NT2/D1 (cell line): ENCODE measurements around the gene CACNA1I.

ENCODE experiments used
- DNase-seq: peaks from one replicate; pipeline ENCODE4 v3.0.0-alpha.2; 2011; ENCODE audit warnings: low read depth, low spot score
- H3K27me3 ChIP-seq: 2 replicates; pipeline ENCODE4 v1.6.0; 2011; ENCODE audit warnings: mild to moderate bottlenecking; ENCODE audit not compliant: insufficient read length, insufficient read depth
- H3K36me3 ChIP-seq: 2 replicates; pipeline ENCODE4 v1.6.1; 2011; ENCODE audit warnings: mild to moderate bottlenecking, low read length, mixed read lengths; ENCODE audit not compliant: insufficient read depth, insufficient read length
- H3K4me1 ChIP-seq: 2 replicates; pipeline ENCODE4 v1.5.1; 2011; ENCODE audit not compliant: insufficient read depth, insufficient read length
- H3K4me3 ChIP-seq: 2 replicates; pipeline ENCODE4 v1.5.1; 2011; ENCODE audit warnings: low read depth; ENCODE audit not compliant: insufficient read length
- H3K9ac ChIP-seq: 2 replicates; pipeline ENCODE4 v1.6.0; 2011; ENCODE audit warnings: low read depth; ENCODE audit not compliant: insufficient read length
- H3K9me3 ChIP-seq: 2 replicates; pipeline ENCODE4 v1.5.1; 2011; ENCODE audit warnings: mild to moderate bottlenecking, low read length; ENCODE audit not compliant: insufficient read depth
- SUZ12 ChIP-seq: IDR thresholded peaks from 2 replicates; pipeline ENCODE4 v1.6.1; 2011; ENCODE audit not compliant: insufficient read length, insufficient read depth; ENCODE audit errors: extremely low read depth
- YY1 ChIP-seq: IDR thresholded peaks from 2 replicates; pipeline ENCODE4 v1.6.1; 2011; ENCODE audit not compliant: insufficient read length, insufficient read depth
- ZNF274 ChIP-seq: IDR thresholded peaks from 2 replicates; pipeline ENCODE4 v1.6.1; 2011; ENCODE audit warnings: mild to moderate bottlenecking, low read depth, low read length

Gene CACNA1I

GRCh38 chr22:39700565-39700964 lies 130.0 kb downstream of the CACNA1I start:
- TF ChIP-seq ZNF274 (no peak), YY1 (no peak), SUZ12 (no peak)
- Histone ChIP-seq H3K9me3 (no peaks in the 10 kb centered on the region), H3K9ac (no peak overlapping the region), H3K27me3 (no peaks in the 10 kb centered on the region), H3K4me3 (no peak overlapping the region), H3K4me1 (peaks cover 2% of the 10 kb centered on the region), H3K36me3 (no peaks in the 10 kb centered on the region)
- DNase-seq = no peak

- Histone ChIP-seq H3K9me3 (no peaks in the 10 kb centered on the region), H3K4me3 (no peak overlapping the region), H3K9ac (no peak overlapping the region), H3K36me3 (no peaks in the 10 kb centered on the region), H3K27me3 (no peaks in the 10 kb centered on the region), H3K4me1 (peaks cover 9% of the 10 kb centered on the region)
- DNase-seq = no peak
- TF ChIP-seq YY1 (no peak), ZNF274 (no peak), SUZ12 (no peak)
Observed at GRCh38 chr22:39703091-39703490, 132.5 kb downstream of the CACNA1I start.

DNA sequence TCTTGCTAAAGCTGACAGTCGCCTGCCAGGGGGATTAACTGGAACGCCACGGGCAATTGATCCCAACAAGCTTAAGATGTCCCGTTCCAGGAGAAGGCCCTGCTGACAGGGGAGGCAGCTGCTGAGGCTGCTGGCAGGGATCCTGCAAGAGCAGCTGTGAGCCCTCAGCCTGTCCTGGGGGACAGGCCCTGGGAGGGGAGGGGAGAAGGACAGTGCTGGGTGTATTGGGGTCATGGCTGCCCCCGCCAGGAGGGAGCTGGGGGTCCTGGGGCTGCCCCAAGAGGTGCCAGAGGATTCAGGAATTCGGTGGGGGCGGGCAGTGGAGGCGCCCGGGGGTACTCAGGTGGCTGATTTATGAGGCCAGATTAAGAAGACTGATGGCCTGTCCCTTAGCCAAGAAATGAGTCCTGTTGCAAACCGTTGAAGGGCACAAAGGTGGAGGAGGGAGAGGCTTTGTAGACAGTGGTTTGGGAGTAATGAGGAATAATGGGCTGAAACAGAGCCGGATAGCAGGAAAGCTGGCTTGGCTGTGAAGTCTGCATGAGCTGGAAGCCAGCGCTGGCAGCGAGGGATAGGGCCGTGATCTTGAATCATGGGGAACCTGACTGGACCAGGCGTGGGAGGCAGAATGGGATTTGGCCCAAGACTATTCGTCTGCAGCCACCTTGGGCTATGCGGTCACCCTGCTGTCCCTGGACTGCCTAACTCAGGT lies 133.5 kb downstream of the CACNA1I start:
- Histone ChIP-seq H3K4me1 (peaks cover 9% of the 10 kb centered on the region), H3K27me3 (no peaks in the 10 kb centered on the region)
- TF ChIP-seq YY1 (no peak), ZNF274 (no peak), SUZ12 (no peak)

DNA sequence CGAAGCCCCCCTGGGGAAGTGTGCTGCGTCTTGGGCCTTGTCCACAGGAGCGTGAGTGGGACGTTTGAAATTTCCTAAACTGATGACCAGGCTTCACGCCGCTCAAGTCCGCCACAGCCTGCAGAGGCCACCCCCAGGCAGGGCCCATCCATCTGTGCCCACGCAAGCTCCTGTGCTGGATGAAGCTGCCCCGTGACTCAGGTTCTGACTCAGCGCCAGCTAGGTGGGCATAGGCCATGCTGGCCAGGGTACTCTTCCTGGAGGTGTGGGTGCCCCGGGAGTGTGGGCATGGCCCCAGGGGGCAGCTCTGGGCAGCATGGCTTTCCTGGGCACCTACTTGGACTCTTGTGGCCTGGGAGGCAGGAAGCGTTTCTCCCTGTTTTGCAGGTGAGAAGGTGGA lies 134.8 kb downstream of the CACNA1I start:
- Histone ChIP-seq H3K9me3 (no peaks in the 10 kb centered on the region), H3K9ac (no peak overlapping the region), H3K4me1 (peaks cover 7% of the 10 kb centered on the region), H3K27me3 (no peaks in the 10 kb centered on the region), H3K36me3 (no peaks in the 10 kb centered on the region), H3K4me3 (no peak overlapping the region)
- no peak for DNase-seq
- TF ChIP-seq SUZ12 (no peak), ZNF274 (no peak), YY1 (no peak)

More for the DNA sequence above, 133.5 kb downstream of the CACNA1I start:
- no peak for DNase-seq
- no peak overlapping the region for H3K9ac ChIP-seq
- no peak overlapping the region for H3K4me3 ChIP-seq
- H3K36me3 ChIP-seq = no peaks in the 10 kb centered on the region
- H3K9me3 ChIP-seq = no peaks in the 10 kb centered on the region

- no peak for DNase-seq
- H3K9ac ChIP-seq = no peak overlapping the region
- H3K4me3 ChIP-seq = no peak overlapping the region
- no peaks in the 10 kb centered on the region for H3K27me3 ChIP-seq
- H3K36me3 ChIP-seq = no peaks in the 10 kb centered on the region
- H3K4me1 ChIP-seq = peaks cover 7% of the 10 kb centered on the region
- TF ChIP-seq ZNF274 (no peak), YY1 (no peak), SUZ12 (no peak)
- no peaks in the 10 kb centered on the region for H3K9me3 ChIP-seq
Observed at GRCh38 chr22:39706376-39707140, 136.0 kb downstream of the CACNA1I start.

- Histone ChIP-seq H3K4me1 (peaks cover 7% of the 10 kb centered on the region), H3K9ac (no peak overlapping the region), H3K36me3 (no peaks in the 10 kb centered on the region), H3K27me3 (no peaks in the 10 kb centered on the region), H3K9me3 (no peaks in the 10 kb centered on the region), H3K4me3 (no peak overlapping the region)
- no peak for TF ChIP-seq YY1
- TF ChIP-seq ZNF274 = no peak
- no peak for TF ChIP-seq SUZ12
- DNase-seq = no peak
Observed at GRCh38 chr22:39707351-39707750, 136.8 kb downstream of the CACNA1I start.

DNA sequence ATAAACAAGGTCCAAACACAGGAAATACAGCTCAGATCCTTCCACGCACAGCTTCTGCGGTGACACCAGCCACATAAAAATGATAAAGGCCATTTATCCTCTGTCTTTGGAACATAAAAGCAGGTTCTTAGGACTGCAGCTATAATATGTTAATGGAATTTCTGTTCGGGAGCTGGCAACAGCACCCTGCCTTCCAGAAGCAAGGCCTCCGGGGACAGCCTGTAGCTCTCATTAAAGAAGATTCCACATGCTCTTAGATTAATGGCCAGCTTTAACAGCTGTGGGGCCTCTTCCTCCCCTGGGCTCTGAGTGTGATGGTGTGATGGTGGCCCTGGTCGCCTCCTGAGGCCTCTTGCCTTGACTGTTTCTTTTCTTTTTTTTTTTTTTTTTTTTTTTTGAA lies 137.3 kb downstream of the CACNA1I start:
- Histone ChIP-seq H3K9ac (no peak overlapping the region), H3K4me3 (no peak overlapping the region), H3K36me3 (no peaks in the 10 kb centered on the region), H3K4me1 (peaks cover 10% of the 10 kb centered on the region), H3K9me3 (no peaks in the 10 kb centered on the region), H3K27me3 (no peaks in the 10 kb centered on the region)
- TF ChIP-seq YY1 = no peak
- TF ChIP-seq SUZ12 = no peak
- TF ChIP-seq ZNF274 = no peak
- DNase-seq = no peak
